Coronary artery (tissue), 2 donors: ENCODE data around the gene CCDC157.

ENCODE experiments used
- DNase-seq: peaks from one replicate; pipeline ENCODE4 v3.0.0-alpha.2; 2017; ENCODE audit warnings: low spot score
- H3K27ac ChIP-seq, 2 donors: fragments of 200-600 bp; sonication (generic); one replicate each; pipeline ENCODE4 v1.5.1; 2016 to 2019
- H3K4me3 ChIP-seq: fragments of 200-600 bp; sonication (generic); 2 replicates; pipeline ENCODE4 v1.5.1; 2016; ENCODE audit warnings: mild to moderate bottlenecking, moderate library complexity
- TF ChIP-seq, protein P1 (sequence below): fragments of 200-600 bp; sonication (generic); IDR thresholded peaks from one replicate; pipeline ENCODE4 v1.5.1; 2019; ENCODE audit warnings: antibody characterized with exemption

The CCDC157 gene

GRCh38 chr22:30356449-30357235, at the start of gene CCDC157, which contains the start of gene SF3A1:
Gene CCDC157, plus strand, starts transcription at chr22:30357007. Its CDS starts 8,994 bp downstream, at chr22:30366001.
Gene SF3A1, minus strand, starts transcription at chr22:30356894. Its CDS starts 102 bp downstream, at chr22:30356792.
- peak; percentile 91 for DNase-seq
- H3K27ac ChIP-seq, result peak within 1 kb of the TSS; percentile 91 to 95
- TF ChIP-seq, protein P1, sequence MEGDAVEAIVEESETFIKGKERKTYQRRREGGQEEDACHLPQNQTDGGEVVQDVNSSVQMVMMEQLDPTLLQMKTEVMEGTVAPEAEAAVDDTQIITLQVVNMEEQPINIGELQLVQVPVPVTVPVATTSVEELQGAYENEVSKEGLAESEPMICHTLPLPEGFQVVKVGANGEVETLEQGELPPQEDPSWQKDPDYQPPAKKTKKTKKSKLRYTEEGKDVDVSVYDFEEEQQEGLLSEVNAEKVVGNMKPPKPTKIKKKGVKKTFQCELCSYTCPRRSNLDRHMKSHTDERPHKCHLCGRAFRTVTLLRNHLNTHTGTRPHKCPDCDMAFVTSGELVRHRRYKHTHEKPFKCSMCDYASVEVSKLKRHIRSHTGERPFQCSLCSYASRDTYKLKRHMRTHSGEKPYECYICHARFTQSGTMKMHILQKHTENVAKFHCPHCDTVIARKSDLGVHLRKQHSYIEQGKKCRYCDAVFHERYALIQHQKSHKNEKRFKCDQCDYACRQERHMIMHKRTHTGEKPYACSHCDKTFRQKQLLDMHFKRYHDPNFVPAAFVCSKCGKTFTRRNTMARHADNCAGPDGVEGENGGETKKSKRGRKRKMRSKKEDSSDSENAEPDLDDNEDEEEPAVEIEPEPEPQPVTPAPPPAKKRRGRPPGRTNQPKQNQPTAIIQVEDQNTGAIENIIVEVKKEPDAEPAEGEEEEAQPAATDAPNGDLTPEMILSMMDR, result no peak
- H3K4me3 ChIP-seq, result peak within 1 kb of the TSS; percentile 77

DNA sequence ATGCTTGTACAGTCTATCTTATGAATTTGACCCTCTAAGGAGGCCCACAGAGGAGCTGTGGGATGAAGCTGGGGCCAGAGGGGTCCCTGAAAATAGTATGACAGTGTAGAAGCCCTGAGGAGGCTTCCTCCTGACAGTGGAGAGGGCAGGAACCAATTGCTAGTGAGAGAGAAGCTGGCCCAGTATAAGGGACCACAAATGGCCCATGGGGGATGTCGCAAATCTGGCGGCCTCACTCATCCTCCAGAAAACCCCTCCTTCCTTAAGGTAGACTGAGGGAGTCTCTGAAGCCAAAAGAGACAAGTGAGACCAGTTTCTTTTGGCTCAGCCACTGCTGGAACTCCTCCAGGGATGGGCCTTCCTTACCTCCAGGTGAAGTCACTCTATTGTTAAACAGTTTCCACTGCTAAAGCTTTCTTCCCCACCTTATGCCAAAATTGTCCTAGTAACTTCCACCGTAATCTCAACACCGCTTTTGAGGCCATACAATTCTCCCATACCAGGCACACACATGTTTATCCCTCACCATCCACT, 49.7 kb upstream of the CCDC157 start:
- Histone ChIP-seq H3K27ac (peak overlapping the region in 1 of 2 donors; percentile 92), H3K4me3 (no peak overlapping the region)
- DNase-seq, result no peak
- TF ChIP-seq, protein P1, result no peak

- no peak overlapping the region for H3K4me3 ChIP-seq
- TF ChIP-seq, protein P1, result no peak
- no peak for DNase-seq
- H3K27ac ChIP-seq, result peak overlapping the region in 1 of 2 donors; percentile 92
Observed at GRCh38 chr22:30308093-30308492, 48.7 kb upstream of the CCDC157 start.

GRCh38 chr22:30308518-30309230, 48.1 kb upstream of the CCDC157 start:
- TF ChIP-seq, protein P1, result no peak
- Histone ChIP-seq H3K27ac (peak overlapping the region; percentile 11 to 92), H3K4me3 (no peak overlapping the region)
- DNase-seq, result no peak

DNA sequence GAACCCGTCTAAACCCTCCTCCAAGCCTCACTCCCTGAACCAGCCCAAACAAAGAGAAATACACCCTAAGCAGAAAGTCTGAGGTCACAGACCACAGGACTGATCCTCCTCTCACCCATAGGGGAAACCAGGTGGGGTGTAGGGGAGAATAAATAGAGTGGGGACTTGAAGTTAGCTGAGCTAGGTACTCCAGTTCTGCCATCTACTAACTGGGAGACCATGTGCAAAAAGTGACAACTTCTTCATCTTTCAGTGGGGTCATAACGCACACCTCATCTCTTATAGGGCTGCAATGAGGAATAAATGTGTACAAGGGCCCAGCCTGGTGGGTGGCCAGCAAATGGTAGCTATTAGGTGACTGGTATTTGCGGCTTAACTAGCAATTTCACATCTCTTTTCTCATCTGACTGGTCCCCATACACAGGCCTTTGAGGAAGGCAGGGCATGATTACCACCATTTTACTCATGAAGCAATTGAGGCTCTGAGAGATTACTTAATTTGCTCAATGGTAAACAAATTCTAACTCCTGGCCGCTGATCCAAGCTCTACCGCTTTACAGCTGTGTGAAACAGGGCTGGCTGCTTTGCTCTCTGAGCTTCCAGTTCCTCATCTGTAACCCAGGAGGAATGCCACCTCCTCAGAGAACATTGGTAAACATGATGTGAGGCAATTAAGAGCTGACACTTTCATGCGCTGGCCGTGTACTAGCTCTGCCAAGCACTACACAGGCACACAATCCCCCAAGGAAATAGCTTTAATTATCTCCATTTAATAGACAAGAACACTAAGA, 46.7 kb upstream of the CCDC157 start:
- DNase-seq, result no peak
- Histone ChIP-seq H3K27ac (peak overlapping the region; percentile 67 to 92), H3K4me3 (peak overlapping the region; percentile 53)
- TF ChIP-seq, protein P1, result no peak

DNA sequence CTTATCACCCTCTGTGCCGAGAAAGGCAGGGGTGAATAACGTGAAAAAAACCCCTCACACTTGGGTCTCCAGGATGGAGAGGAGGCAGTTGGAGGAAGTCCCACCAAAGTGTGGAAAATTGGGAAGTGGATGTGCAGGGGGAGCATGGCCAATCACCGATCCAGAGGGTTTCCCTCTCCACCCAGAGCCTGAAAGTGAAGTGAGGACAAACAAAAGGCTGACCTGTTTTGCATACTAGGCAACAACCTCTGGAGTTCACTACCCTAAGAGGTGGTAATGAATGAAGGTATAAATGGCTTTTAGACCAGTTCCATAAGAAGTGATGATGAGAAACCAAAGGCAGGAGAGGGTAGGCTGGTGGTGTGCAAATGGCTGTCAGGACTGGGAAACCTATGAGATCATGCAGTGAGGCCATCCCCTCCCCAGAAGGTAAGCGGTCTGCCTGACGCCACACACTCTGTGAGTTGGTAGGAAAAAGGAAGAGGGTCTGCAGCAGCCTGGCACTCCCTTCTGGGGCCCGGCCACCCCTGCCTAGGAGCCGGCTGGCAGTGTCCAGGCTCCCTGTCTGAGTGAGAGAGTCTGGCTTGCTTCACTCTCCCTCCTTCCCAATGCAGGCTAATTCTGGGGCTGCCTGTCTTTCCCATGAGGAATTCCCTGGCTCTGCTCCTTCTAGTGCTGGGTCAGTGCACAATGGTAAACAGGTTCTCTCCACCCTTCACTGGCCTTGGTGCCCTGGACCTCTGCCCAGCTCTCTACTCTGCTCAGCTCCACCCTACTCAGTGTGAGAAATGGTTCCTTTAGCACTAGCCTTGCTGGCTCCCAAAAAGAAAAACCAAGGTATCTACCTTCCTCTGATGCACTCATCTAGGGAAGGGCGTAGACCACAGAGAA, 45.7 kb upstream of the CCDC157 start:
- peak overlapping the region; percentile 67 to 92 for H3K27ac ChIP-seq

More for the DNA sequence above, 45.7 kb upstream of the CCDC157 start:
- TF ChIP-seq, protein P1, result no peak
- DNase-seq, result no peak
- peak overlapping the region; percentile 53 for H3K4me3 ChIP-seq
